SK-N-SH treated with all-trans-retinoic acid at 6 μM for 48 hours (cell line): ENCODE measurements around the gene CCDC124.
A peak's percentile ranks its signal among the peaks of the same experiment; 100 is the strongest.

Experiments
- ATAC-seq: fragments of 200-7000 bp; cut with Tn5 transposase; 3 replicates; pipeline ENCODE4 v1.9.1; 2020; ENCODE audit warnings: mild to moderate bottlenecking, moderate library complexity
- BACH2 ChIP-seq: fragments of 250-450 bp; sonication (Bioruptor Pico); IDR thresholded peaks from 2 replicates; pipeline ENCODE4 v1.9.0; 2021; ENCODE audit warnings: mild to moderate bottlenecking, borderline replicate concordance
- CREB5 ChIP-seq: fragments of 250-450 bp; sonication (Bioruptor Pico); IDR thresholded peaks from 2 replicates; pipeline ENCODE4 v1.5.1; 2020; ENCODE audit warnings: low read depth, mild to moderate bottlenecking, moderate library complexity
- CSDC2 ChIP-seq: fragments of 250-450 bp; sonication (Bioruptor Pico); IDR thresholded peaks from 2 replicates; pipeline ENCODE4 v1.5.0; 2020; ENCODE audit warnings: mild to moderate bottlenecking, moderate library complexity
- CSRNP3 ChIP-seq: fragments of 250-450 bp; sonication (Bioruptor Pico); IDR thresholded peaks from 2 replicates; pipeline ENCODE4 v1.5.1; 2021; ENCODE audit warnings: mild to moderate bottlenecking, moderate library complexity
- ESRRG ChIP-seq: fragments of 250-450 bp; sonication (Bioruptor Pico); IDR thresholded peaks from 2 replicates; pipeline ENCODE4 v1.6.1; 2021; ENCODE audit warnings: mild to moderate bottlenecking
- ISL1 ChIP-seq: fragments of 250-450 bp; sonication (Bioruptor Pico); IDR thresholded peaks from 2 replicates; pipeline ENCODE4 v2.1.2; 2022; ENCODE audit warnings: mild to moderate bottlenecking, moderate library complexity
- OSR1 ChIP-seq: fragments of 250-450 bp; sonication (Bioruptor Pico); IDR thresholded peaks from 2 replicates; pipeline ENCODE4 v1.8.0; 2022; ENCODE audit warnings: moderate library complexity, mild to moderate bottlenecking, inconsistent platforms
- PATZ1 ChIP-seq: fragments of 250-450 bp; sonication (Bioruptor Pico); IDR thresholded peaks from 2 replicates; pipeline ENCODE4 v1.8.0; 2020; ENCODE audit warnings: mild to moderate bottlenecking, moderate library complexity, borderline replicate concordance
- POU6F1 ChIP-seq: fragments of 250-450 bp; sonication (Bioruptor Pico); IDR thresholded peaks from 2 replicates; pipeline ENCODE4 v1.8.0; 2021; ENCODE audit warnings: low read depth, mild to moderate bottlenecking, moderate library complexity, borderline replicate concordance
- PPARA ChIP-seq: fragments of 250-450 bp; sonication (Bioruptor Pico); IDR thresholded peaks from 2 replicates; pipeline ENCODE4 v1.5.0; 2020; ENCODE audit warnings: mild to moderate bottlenecking, borderline replicate concordance
- RARB ChIP-seq: fragments of 250-450 bp; sonication (Bioruptor Pico); IDR thresholded peaks from 2 replicates; pipeline ENCODE4 v1.8.0; 2021; ENCODE audit warnings: mild to moderate bottlenecking, moderate library complexity
- SNAI2 ChIP-seq: fragments of 250-450 bp; sonication (Bioruptor Pico); IDR thresholded peaks from 2 replicates; pipeline ENCODE4 v1.5.0; 2020; ENCODE audit warnings: mild to moderate bottlenecking, moderate library complexity
- TCF4 ChIP-seq: fragments of 250-450 bp; sonication (Bioruptor Pico); IDR thresholded peaks from 2 replicates; pipeline ENCODE4 v1.8.0; 2021; ENCODE audit warnings: mild to moderate bottlenecking, moderate library complexity, borderline replicate concordance
- TOX ChIP-seq: fragments of 250-450 bp; sonication (Bioruptor Pico); IDR thresholded peaks from 2 replicates; pipeline ENCODE4 v1.8.0; 2021; ENCODE audit warnings: mild to moderate bottlenecking, moderate library complexity, borderline replicate concordance
- TSHZ2 ChIP-seq: fragments of 250-450 bp; sonication (Bioruptor Pico); IDR thresholded peaks from 2 replicates; pipeline ENCODE4 v1.5.0; 2020; ENCODE audit warnings: mild to moderate bottlenecking, moderate library complexity
- ZC3H10 ChIP-seq: fragments of 250-450 bp; sonication (Bioruptor Pico); IDR thresholded peaks from 2 replicates; pipeline ENCODE4 v1.5.1; 2021; ENCODE audit warnings: mild to moderate bottlenecking, moderate library complexity
- ZFP3 ChIP-seq: fragments of 250-450 bp; sonication (Bioruptor Pico); IDR thresholded peaks from 2 replicates; pipeline ENCODE4 v1.5.0; 2020; ENCODE audit warnings: mild to moderate bottlenecking, moderate library complexity
- ZFP30 ChIP-seq: fragments of 450-650 bp; formaldehyde crosslinking; IDR thresholded peaks from 2 replicates; pipeline ENCODE4 v1.5.0; 2022; ENCODE audit warnings: mild to moderate bottlenecking, moderate library complexity
- ZNF565 ChIP-seq: fragments of 450-650 bp; formaldehyde crosslinking; conservative IDR thresholded peaks from 2 replicates; pipeline ENCODE4 v1.5.0; 2020; ENCODE audit warnings: low read depth, mild to moderate bottlenecking, moderate library complexity
- ZNF70 ChIP-seq: fragments of 450-650 bp; formaldehyde crosslinking; IDR thresholded peaks from 2 replicates; pipeline ENCODE4 v1.5.0; 2020; ENCODE audit warnings: mild to moderate bottlenecking, moderate library complexity
- ZNF8 ChIP-seq: fragments of 450-650 bp; formaldehyde crosslinking; IDR thresholded peaks from 2 replicates; pipeline ENCODE4 v1.5.0; 2020; ENCODE audit warnings: mild to moderate bottlenecking, moderate library complexity

The CCDC124 gene

GRCh38 chr19:17957149-17957849, 24.5 kb downstream of the CCDC124 start:
- no peak for ATAC-seq

GRCh38 chr19:17957885-17958284, 25.1 kb downstream of the CCDC124 start:
- no peak for ATAC-seq
- TF ChIP-seq PATZ1 (CRISPR knock-in tag) (no peak), ZFP3 (CRISPR knock-in tag) (peak; percentile 91)

More at GRCh38 chr19:17957149-17957849, 24.5 kb downstream of the CCDC124 start:
- TF ChIP-seq SNAI2 (CRISPR knock-in tag) (no peak), PPARA (CRISPR knock-in tag) (no peak), ISL1 (CRISPR knock-in tag) (no peak), ZNF565 (CRISPR knock-in tag) (no peak), ZFP30 (CRISPR knock-in tag) (no peak), ESRRG (CRISPR knock-in tag) (no peak), TCF4 (CRISPR knock-in tag) (no peak), OSR1 (CRISPR knock-in tag) (no peak), CSDC2 (CRISPR knock-in tag) (no peak), TOX (no peak), ZC3H10 (no peak), TSHZ2 (no peak)

GRCh38 chr19:17963936-17964691, 31.3 kb downstream of the CCDC124 start:
- TF ChIP-seq ISL1 (CRISPR knock-in tag) = no peak
- no peak for TF ChIP-seq PATZ1 (CRISPR knock-in tag)
- no peak for TF ChIP-seq TOX
- TF ChIP-seq CSRNP3 (CRISPR knock-in tag) = no peak
- no peak for TF ChIP-seq SNAI2 (CRISPR knock-in tag)
- TF ChIP-seq OSR1 (CRISPR knock-in tag) = no peak
- no peak for TF ChIP-seq BACH2 (CRISPR knock-in tag)
- TF ChIP-seq ZNF565 (CRISPR knock-in tag) = no peak
- no peak for TF ChIP-seq POU6F1 (CRISPR knock-in tag)
- no peak for TF ChIP-seq CSDC2 (CRISPR knock-in tag)
- no peak for TF ChIP-seq RARB
- no peak for TF ChIP-seq ESRRG (CRISPR knock-in tag)
- TF ChIP-seq ZC3H10 = no peak
- TF ChIP-seq ZNF8 (CRISPR knock-in tag) = no peak
- no peak for TF ChIP-seq ZNF70 (CRISPR knock-in tag)
- no peak for TF ChIP-seq ZFP30 (CRISPR knock-in tag)
- no peak for TF ChIP-seq ZFP3 (CRISPR knock-in tag)
- no peak for TF ChIP-seq CREB5 (CRISPR knock-in tag)
- no peak for TF ChIP-seq TSHZ2
- no peak for ATAC-seq
